HepG2 (cell line): ENCODE results near the gene PALM. TPM values are rescaled to one million over a fixed set of nuclear protein-coding genes. Genes with fewer than 3 reads are reported as not detected.

Experiments used
- AKAP8 ChIP-seq: sonication (generic); formaldehyde crosslinking; IDR thresholded peaks from 2 replicates; pipeline ENCODE4 v1.5.1; 2020; ENCODE audit warnings: mild to moderate bottlenecking, missing genetic modification reagents
- FOXJ3 ChIP-seq: sonication (generic); formaldehyde crosslinking; IDR thresholded peaks from 2 replicates; pipeline ENCODE4 v1.4.0; 2020; ENCODE audit warnings: missing genetic modification reagents, mild to moderate bottlenecking, borderline replicate concordance
- FOXK2 ChIP-seq: fragments of 450-650 bp; IDR thresholded peaks from 2 replicates; pipeline ENCODE4 v1.6.1; 2016
- GATA4 ChIP-seq: sonication (generic); IDR thresholded peaks from 2 replicates; pipeline ENCODE4 v1.6.1; 2016; ENCODE audit warnings: antibody characterized with exemption, low read depth, borderline replicate concordance
- HIC2 ChIP-seq: sonication (generic); formaldehyde crosslinking; IDR thresholded peaks from 2 replicates; pipeline ENCODE4 v1.9.0; 2022; ENCODE audit warnings: low read depth, missing genetic modification reagents
- HOXA5 ChIP-seq: sonication (generic); formaldehyde crosslinking; IDR thresholded peaks from 2 replicates; pipeline ENCODE4 v1.4.0; 2020; ENCODE audit warnings: missing genetic modification reagents
- PITX1 ChIP-seq: sonication (generic); formaldehyde crosslinking; IDR thresholded peaks from 2 replicates; pipeline ENCODE4 v1.5.1; 2020; ENCODE audit warnings: mild to moderate bottlenecking, missing genetic modification reagents
- PPARG ChIP-seq: conservative IDR thresholded peaks from 2 replicates; pipeline ENCODE4 v1.6.1; 2016; ENCODE audit warnings: missing biosample characterization, missing genetic modification reagents
- RORA ChIP-seq: sonication (generic); formaldehyde crosslinking; IDR thresholded peaks from 2 replicates; pipeline ENCODE4 v1.5.0; 2020; ENCODE audit warnings: mild to moderate bottlenecking, missing genetic modification reagents, moderate library complexity
- RXRB ChIP-seq: IDR thresholded peaks from 2 replicates; pipeline ENCODE4 v1.6.1; 2016; ENCODE audit warnings: borderline replicate concordance, missing genetic modification reagents, missing compliant biosample characterization
- SMAD1 ChIP-seq: sonication (generic); formaldehyde crosslinking; IDR thresholded peaks from 2 replicates; pipeline ENCODE4 v1.4.0; 2020; ENCODE audit warnings: missing genetic modification reagents, low read depth, mild to moderate bottlenecking, borderline replicate concordance
- TOPORS ChIP-seq: sonication (generic); formaldehyde crosslinking; IDR thresholded peaks from 2 replicates; pipeline ENCODE4 v1.8.0; 2023; ENCODE audit warnings: mild to moderate bottlenecking, missing genetic modification reagents
- U2AF1 ChIP-seq: fragments of 200-400 bp; formaldehyde crosslinking; optimal IDR thresholded peaks from 2 replicates; pipeline ENCODE3; 2017; ENCODE audit warnings: mild to moderate bottlenecking, low read depth, low read length
- ZNF263 ChIP-seq: sonication (generic); formaldehyde crosslinking; IDR thresholded peaks from 2 replicates; pipeline ENCODE4 v1.4.0; 2020; ENCODE audit warnings: missing genetic modification reagents
- ZNF362 ChIP-seq: sonication (generic); formaldehyde crosslinking; IDR thresholded peaks from 2 replicates; pipeline ENCODE4 v1.4.0; 2020; ENCODE audit warnings: missing genetic modification reagents, mild to moderate bottlenecking, borderline replicate concordance
- ZNF556 ChIP-seq: sonication (generic); formaldehyde crosslinking; IDR thresholded peaks from 2 replicates; pipeline ENCODE4 v1.4.0; 2020; ENCODE audit warnings: mild to moderate bottlenecking, missing genetic modification reagents, borderline replicate concordance
- ZNF574 ChIP-seq: sonication (generic); formaldehyde crosslinking; IDR thresholded peaks from 2 replicates; pipeline ENCODE4 v1.4.0; 2020; ENCODE audit warnings: missing genetic modification reagents
- polyA plus RNA-seq, 8 experiments: library from polyadenylated mRNA; depleted of rRNA in 3 of 8; stranded (reverse) in 7 of 8; unstranded in 1 of 8; fragments of >200 nt; fragmentation: Illumina TruSeq in 4 of 8; extraction: Trizol in 4 of 8; gene quantifications; 2 replicates each; pipeline versions ENCODE4 v1.2.1 to v1.2.3, GENCODE V29; 2011 to 2016; ENCODE audit warnings: low read depth in 4 of 8, missing spikeins in 1 of 8, mixed read lengths in 1 of 8; ENCODE audit not compliant: insufficient read depth in 1 of 8
- total RNA-seq, 5 experiments: library from RNA; depleted of rRNA; stranded (reverse); fragments of >200 nt; fragmentation: Illumina TruSeq; extraction: Trizol; gene quantifications; 2 replicates each; pipeline ENCODE4 v1.2.3, GENCODE V29; 2016; ENCODE audit warnings: low read depth in 1 of 5
- TF ChIP-seq, protein P1 (sequence below): IDR thresholded peaks from 2 replicates; pipeline ENCODE4 v1.6.1; 2016
- TF ChIP-seq, protein P2 (sequence below): sonication (generic); formaldehyde crosslinking; IDR thresholded peaks from 2 replicates; pipeline ENCODE4 v1.9.0; 2021; ENCODE audit warnings: missing genetic modification reagents, borderline replicate concordance

Gene PALM
- total and polyA plus RNA-seq, 2 of the 13 experiments (the other 11 are each of a cell fraction or from before 2014, with no cell fraction given) = 4.0 to 9.7 TPM

DNA sequence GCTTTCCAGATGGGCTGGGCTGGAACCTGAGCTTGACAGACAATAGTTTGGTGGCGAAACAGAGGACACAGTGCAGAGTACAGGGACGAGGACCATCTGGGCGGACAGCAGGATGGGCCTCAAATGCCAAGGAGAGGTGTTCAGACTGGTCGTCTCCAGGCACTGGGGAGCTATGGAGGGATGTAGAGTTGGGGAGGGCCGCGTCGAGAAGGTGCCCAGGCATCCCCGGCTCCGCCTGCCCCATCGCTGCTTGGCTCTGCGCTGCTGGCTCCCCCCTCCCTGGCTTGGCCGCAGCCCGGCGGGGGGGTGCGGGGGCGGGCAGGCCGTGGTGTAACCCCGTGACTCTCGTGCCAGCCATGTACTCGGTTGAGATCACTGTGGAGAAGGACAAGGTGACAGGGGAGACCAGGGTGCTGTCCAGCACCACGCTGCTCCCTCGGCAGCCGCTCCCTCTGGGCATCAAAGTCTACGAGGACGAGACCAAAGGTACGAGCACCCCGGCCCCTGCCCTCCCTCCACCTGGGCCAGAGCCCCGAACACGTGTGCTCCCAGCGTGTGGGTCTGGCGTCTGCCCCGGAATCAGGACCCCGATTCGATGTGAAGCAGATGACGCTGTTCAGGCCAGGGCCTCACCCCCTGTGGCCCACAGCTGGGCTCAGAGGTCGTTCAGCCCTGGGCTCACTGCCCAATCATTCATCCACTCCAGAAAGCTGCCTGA, 31.4 kb downstream of the PALM start (continued):
- TF ChIP-seq HIC2 (CRISPR knock-in tag) (peak; percentile 94), ZNF556 (CRISPR knock-in tag) (peak; percentile 78; the same call in 1 of the 2 replicates), AKAP8 (CRISPR knock-in tag) (0 out of 2 replicates have a peak, but pooled peaks have one; percentile 81), ZNF263 (CRISPR knock-in tag) (peak; percentile 74), SMAD1 (CRISPR knock-in tag) (0 out of 2 replicates have a peak, but pooled peaks have one; percentile 52), PITX1 (CRISPR knock-in tag) (peak; percentile 60), FOXJ3 (CRISPR knock-in tag) (no peak), HOXA5 (CRISPR knock-in tag) (no peak; the same call in 1 of the 2 replicates), TOPORS (CRISPR knock-in tag) (0 out of 2 replicates have a peak, but pooled peaks have one; percentile 33), RORA (no peak), ZNF574 (peak; percentile 51; the same call in 1 of the 2 replicates), PPARG (CRISPR knock-in tag) (0 out of 2 replicates have a peak, but pooled peaks have one; percentile 25), ZNF362 (CRISPR knock-in tag) (peak; percentile 39; the same call in 1 of the 2 replicates), U2AF1 (no peak), FOXK2 (no peak), RXRB (CRISPR knock-in tag) (0 out of 2 replicates have a peak, but pooled peaks have one; percentile 26), GATA4 (0 out of 2 replicates have a peak, but pooled peaks have one; percentile 18)
- TF ChIP-seq, protein P1, sequence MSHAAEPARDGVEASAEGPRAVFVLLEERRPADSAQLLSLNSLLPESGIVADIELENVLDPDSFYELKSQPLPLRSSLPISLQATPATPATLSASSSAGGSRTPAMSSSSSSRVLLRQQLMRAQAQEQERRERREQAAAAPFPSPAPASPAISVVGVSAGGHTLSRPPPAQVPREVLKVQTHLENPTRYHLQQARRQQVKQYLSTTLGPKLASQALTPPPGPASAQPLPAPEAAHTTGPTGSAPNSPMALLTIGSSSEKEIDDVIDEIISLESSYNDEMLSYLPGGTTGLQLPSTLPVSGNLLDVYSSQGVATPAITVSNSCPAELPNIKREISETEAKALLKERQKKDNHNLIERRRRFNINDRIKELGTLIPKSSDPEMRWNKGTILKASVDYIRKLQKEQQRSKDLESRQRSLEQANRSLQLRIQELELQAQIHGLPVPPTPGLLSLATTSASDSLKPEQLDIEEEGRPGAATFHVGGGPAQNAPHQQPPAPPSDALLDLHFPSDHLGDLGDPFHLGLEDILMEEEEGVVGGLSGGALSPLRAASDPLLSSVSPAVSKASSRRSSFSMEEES (CRISPR knock-in tag) = peak; percentile 57
- TF ChIP-seq, protein P2, sequence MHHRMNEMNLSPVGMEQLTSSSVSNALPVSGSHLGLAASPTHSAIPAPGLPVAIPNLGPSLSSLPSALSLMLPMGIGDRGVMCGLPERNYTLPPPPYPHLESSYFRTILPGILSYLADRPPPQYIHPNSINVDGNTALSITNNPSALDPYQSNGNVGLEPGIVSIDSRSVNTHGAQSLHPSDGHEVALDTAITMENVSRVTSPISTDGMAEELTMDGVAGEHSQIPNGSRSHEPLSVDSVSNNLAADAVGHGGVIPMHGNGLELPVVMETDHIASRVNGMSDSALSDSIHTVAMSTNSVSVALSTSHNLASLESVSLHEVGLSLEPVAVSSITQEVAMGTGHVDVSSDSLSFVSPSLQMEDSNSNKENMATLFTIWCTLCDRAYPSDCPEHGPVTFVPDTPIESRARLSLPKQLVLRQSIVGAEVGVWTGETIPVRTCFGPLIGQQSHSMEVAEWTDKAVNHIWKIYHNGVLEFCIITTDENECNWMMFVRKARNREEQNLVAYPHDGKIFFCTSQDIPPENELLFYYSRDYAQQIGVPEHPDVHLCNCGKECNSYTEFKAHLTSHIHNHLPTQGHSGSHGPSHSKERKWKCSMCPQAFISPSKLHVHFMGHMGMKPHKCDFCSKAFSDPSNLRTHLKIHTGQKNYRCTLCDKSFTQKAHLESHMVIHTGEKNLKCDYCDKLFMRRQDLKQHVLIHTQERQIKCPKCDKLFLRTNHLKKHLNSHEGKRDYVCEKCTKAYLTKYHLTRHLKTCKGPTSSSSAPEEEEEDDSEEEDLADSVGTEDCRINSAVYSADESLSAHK (CRISPR knock-in tag) = no peak
